ENCODE measurements around the gene KCNE2.
"Not testable (repeated sequence)": the region's sequence is repeated elsewhere in the genome, so short reads cannot be mapped to it uniquely, and the experiment has no call there.

KCNE2 gene

GRCh38 chr21:34354836-34355235, 9.0 kb upstream of the KCNE2 start:
- DNase-seq, result no peak

GRCh38 chr21:34355570-34355969, 8.2 kb upstream of the KCNE2 start:
- no peak for DNase-seq

GRCh38 chr21:34357889-34358288, 5.9 kb upstream of the KCNE2 start:
- DNase-seq, result no peak

GRCh38 chr21:34358866-34359265, 4.9 kb upstream of the KCNE2 start:
- DNase-seq, result no peak

GRCh38 chr21:34360488-34361241, 3.1 kb upstream of the KCNE2 start:
- no peak for DNase-seq

GRCh38 chr21:34362136-34362444, 1.7 kb upstream of the KCNE2 start:
- no peak for DNase-seq

GRCh38 chr21:34362670-34363069, 1.1 kb upstream of the KCNE2 start:
- no peak for DNase-seq

- DNase-seq, result no peak
These were observed 1.1 kb downstream of the KCNE2 start for GRCh38 chr21:34364921-34365320.

- DNase-seq, result no peak
These were observed 2.0 kb downstream of the KCNE2 start for GRCh38 chr21:34365809-34366208.

- peak; percentile 60 for DNase-seq
These were observed 3.6 kb downstream of the KCNE2 start for GRCh38 chr21:34367320-34367935.

GRCh38 chr21:34369741-34370140, 5.9 kb downstream of the KCNE2 start:
- no peak for DNase-seq

GRCh38 chr21:34372321-34372720, 8.5 kb downstream of the KCNE2 start:
- DNase-seq, result no peak

- not testable (repeated sequence) for DNase-seq
These were observed 10.7 kb downstream of the KCNE2 start for GRCh38 chr21:34374462-34374861.

- DNase-seq, result not testable (repeated sequence)
These were observed 11.3 kb downstream of the KCNE2 start, which contains the start of gene SMIM11 for GRCh38 chr21:34374940-34375618. Gene SMIM11 (plus strand): TSS chr21:34375507. CDS start chr21:34379505, 3,998 bp downstream.

GRCh38 chr21:34375619-34375972, 11.8 kb downstream of the KCNE2 start:
- DNase-seq, result not testable (repeated sequence)

- not testable (repeated sequence) for DNase-seq
These were observed 19.3 kb downstream of the KCNE2 start for GRCh38 chr21:34383138-34383537.

- not testable (repeated sequence) for DNase-seq
These were observed 20.1 kb downstream of the KCNE2 start for GRCh38 chr21:34383724-34384415.

GRCh38 chr21:34400522-34400921, 36.7 kb downstream of the KCNE2 start:
- DNase-seq, result not testable (repeated sequence)

- not testable (repeated sequence) for DNase-seq
These were observed 40.9 kb downstream of the KCNE2 start for GRCh38 chr21:34404742-34405141.

GRCh38 chr21:34405686-34406085, 41.9 kb downstream of the KCNE2 start:
- DNase-seq, result not testable (repeated sequence)

- DNase-seq, result not testable (repeated sequence)
These were observed 42.3 kb downstream of the KCNE2 start for GRCh38 chr21:34406102-34406501.

GRCh38 chr21:34406676-34407075, 42.9 kb downstream of the KCNE2 start:
- not testable (repeated sequence) for DNase-seq

- not testable (repeated sequence) for DNase-seq
These were observed 43.5 kb downstream of the KCNE2 start for GRCh38 chr21:34407294-34407693.
